Lower leg skin (tissue), 4 donors: ENCODE results near the gene NOB1. TPM values are rescaled to one million over a fixed set of nuclear protein-coding genes. Genes with fewer than 3 reads are reported as not detected.

ENCODE experiments used
- DNase-seq, 2 donors: peaks; one replicate each; pipeline ENCODE4 v3.0.0-alpha.2; 2019; ENCODE audit warnings: low spot score in 2 of 2
- H3K4me3 ChIP-seq: fragments of 200-600 bp; sonication (generic); 2 replicates; pipeline ENCODE4 v1.5.1; 2017; ENCODE audit warnings: mild to moderate bottlenecking, low read depth; ENCODE audit not compliant: poor library complexity, severe bottlenecking
- POLR2A ChIP-seq, 2 donors: fragments of 450-650 bp; IDR thresholded peaks; one replicate each; pipeline ENCODE4 v1.6.1; 2016 to 2017; ENCODE audit warnings: antibody characterized with exemption in 2 of 2, mild to moderate bottlenecking in 1 of 2, moderate library complexity in 1 of 2
- WGBS, 2 donors: methylation state at CpG; one replicate each; pipeline ENCODE4 v1.1.5; 2018; 5-methylcytosine and 5-hydroxymethylcytosine counted together
- intact Hi-C: fragments of 100-400 bp; cut with DNase I; formaldehyde crosslinking; loops from one replicate; pipeline ENCODE4 v1.15.0; 2023; ENCODE audit warnings: low total_unique reads
- total RNA-seq, 4 donors: library from RNA; depleted of rRNA; stranded (reverse); fragments of >200 nt; gene quantifications; one replicate each; pipeline ENCODE4 v1.1.0, GENCODE V29; 2016
- TF ChIP-seq, protein P1 (sequence below), 3 donors: fragments of 450-650 bp; IDR thresholded peaks; one replicate each; pipeline ENCODE4 v1.5.1; 2016; ENCODE audit warnings: antibody characterized with exemption in 3 of 3, mild to moderate bottlenecking in 3 of 3, moderate library complexity in 2 of 3

NOB1 gene
- total RNA-seq, 4 donors from 2014 or later: 33.8 to 78.0 (median 51.0) TPM

DNA sequence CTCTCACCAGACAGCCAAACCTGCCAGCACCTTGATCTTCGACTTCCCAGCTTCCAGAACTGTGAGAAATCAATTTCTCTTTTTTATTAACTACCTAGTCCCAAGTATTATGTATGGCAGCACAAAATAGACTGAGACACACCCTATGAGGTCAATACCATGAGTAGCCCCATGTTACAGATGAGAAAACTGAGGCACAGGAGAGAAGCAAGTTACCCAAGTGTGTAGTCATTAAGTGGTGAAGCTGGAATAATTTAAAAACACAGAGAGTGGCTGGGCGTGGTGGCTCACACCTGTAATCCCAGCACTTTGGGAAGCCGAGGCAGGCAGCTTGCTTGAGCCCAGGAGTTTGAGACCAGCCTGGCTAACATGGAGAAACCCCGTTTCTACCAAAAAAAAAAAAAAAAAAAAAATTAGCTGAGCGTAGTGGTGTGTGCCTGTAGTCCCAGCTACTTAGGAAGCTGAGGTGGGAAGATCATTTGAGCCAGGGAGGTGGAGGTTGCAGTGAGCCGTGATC lies 33.2 kb downstream of the NOB1 start:
- H3K4me3 ChIP-seq: no peak overlapping the region
- no peak for TF ChIP-seq POLR2A (IDR thresholded peaks at IDR 0.05)
- TF ChIP-seq, protein P1, sequence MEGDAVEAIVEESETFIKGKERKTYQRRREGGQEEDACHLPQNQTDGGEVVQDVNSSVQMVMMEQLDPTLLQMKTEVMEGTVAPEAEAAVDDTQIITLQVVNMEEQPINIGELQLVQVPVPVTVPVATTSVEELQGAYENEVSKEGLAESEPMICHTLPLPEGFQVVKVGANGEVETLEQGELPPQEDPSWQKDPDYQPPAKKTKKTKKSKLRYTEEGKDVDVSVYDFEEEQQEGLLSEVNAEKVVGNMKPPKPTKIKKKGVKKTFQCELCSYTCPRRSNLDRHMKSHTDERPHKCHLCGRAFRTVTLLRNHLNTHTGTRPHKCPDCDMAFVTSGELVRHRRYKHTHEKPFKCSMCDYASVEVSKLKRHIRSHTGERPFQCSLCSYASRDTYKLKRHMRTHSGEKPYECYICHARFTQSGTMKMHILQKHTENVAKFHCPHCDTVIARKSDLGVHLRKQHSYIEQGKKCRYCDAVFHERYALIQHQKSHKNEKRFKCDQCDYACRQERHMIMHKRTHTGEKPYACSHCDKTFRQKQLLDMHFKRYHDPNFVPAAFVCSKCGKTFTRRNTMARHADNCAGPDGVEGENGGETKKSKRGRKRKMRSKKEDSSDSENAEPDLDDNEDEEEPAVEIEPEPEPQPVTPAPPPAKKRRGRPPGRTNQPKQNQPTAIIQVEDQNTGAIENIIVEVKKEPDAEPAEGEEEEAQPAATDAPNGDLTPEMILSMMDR (IDR thresholded peaks at IDR 0.05): no peak
- intact Hi-C loops: no loop called here
- peak in 1 of 2 donors; percentile 71 for DNase-seq
- 92 to 93% methylated on average over 6 of the region's 6 CpGs for WGBS, 2 donors

DNA sequence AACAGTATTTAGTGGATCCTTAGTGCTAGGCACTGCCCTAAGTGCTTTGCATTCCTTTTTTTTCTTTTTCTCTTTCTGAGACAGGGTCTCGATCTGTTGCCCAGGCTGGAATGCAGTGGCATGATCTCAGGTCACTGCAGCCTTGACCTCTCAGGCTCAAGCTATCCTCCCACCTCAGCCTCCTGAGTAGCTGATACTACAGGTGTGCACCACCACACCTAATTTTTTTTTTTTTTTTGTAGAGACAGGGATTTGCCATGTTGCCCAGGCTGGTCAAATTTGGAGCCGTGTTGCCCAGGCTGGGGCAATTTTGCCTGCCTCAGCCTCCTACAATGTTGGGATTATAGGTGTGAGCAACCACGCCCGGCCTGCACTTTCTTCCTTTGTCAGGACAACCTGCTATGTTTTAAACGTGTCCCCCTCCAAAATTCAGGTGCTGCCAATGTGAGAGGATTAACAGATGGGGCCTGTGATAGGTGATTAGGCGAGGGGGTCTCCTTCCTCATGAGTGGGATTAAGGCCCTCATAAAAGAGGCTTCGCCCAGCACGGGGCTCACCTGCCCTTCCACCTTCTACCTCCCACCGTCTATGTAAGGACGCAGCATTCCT lies 33.8 kb downstream of the NOB1 start:
- 91% methylated on average over 10 of the region's 10 CpGs for WGBS, 2 donors
- intact Hi-C loops: no loop called here
- peak in 1 of 2 donors; percentile 57 for DNase-seq
- H3K4me3 ChIP-seq: no peak overlapping the region
- TF ChIP-seq, protein P1 (IDR thresholded peaks at IDR 0.05): no peak
- TF ChIP-seq POLR2A (IDR thresholded peaks at IDR 0.05): no peak

DNA sequence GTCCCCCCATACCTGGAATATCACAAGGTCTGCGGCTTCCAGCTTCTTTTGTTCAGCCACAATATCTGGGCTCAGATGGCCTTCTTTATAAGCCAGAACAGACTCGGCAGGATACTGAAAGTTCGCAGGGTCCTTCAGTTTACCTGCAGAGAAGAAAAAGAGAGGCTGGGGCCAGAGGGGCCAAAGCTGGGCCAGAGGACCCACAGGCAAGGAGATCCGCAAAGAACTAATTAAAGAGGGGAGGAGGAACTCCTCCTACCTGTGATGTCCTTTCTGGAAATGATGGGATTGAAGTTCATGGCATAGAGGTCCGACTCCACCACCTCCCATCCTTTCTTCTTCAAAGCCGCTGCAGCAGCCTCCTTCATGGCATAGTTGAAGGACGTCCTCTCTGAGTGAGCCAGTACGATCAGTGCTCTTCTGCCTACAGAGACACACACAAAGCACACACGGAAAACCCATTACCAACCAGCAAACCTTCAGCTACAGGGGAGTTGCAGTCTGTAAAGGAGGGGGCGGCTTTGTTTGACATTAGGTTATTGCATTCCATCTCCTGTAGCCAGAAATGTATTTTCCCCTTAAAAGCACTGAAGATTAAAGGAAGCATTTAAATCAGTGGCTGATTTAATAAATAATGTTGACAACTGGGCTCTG lies 36.5 kb downstream of the NOB1 start:
- DNase-seq: peak in 1 of 2 donors; percentile 43
- TF ChIP-seq POLR2A (IDR thresholded peaks at IDR 0.05): no peak
- TF ChIP-seq, protein P1 (IDR thresholded peaks at IDR 0.05): no peak
- WGBS, 2 donors: 89% methylated on average over 10 of the region's 10 CpGs
- intact Hi-C loops: no loop called here
- no peak overlapping the region for H3K4me3 ChIP-seq

DNA sequence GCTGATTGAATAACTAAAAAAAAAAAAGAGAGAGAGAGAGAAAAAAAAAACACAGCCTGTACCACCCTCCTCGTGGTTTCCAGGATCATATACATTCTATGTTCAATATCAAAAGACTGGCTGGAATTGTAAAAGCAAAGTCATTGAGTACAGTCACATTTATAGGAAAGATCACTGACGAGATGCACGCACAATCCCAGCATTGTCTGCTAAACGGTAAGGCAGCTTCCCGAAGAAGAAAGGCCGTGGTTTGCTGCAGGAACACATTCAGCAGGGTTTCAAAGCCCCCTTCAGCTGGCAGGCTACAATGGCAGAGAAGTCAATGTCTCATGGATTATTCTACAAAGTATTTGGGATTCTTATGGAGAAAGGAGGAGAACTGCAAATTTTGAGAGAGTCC lies 37.7 kb downstream of the NOB1 start:
- 80 to 83% methylated on average over 6 of the region's 6 CpGs for WGBS, 2 donors
- intact Hi-C loops: no loop called here
- DNase-seq: peak in 1 of 2 donors; percentile 28
- H3K4me3 ChIP-seq: no peak overlapping the region
- TF ChIP-seq POLR2A (IDR thresholded peaks at IDR 0.05): no peak
- TF ChIP-seq, protein P1 (IDR thresholded peaks at IDR 0.05): no peak

DNA sequence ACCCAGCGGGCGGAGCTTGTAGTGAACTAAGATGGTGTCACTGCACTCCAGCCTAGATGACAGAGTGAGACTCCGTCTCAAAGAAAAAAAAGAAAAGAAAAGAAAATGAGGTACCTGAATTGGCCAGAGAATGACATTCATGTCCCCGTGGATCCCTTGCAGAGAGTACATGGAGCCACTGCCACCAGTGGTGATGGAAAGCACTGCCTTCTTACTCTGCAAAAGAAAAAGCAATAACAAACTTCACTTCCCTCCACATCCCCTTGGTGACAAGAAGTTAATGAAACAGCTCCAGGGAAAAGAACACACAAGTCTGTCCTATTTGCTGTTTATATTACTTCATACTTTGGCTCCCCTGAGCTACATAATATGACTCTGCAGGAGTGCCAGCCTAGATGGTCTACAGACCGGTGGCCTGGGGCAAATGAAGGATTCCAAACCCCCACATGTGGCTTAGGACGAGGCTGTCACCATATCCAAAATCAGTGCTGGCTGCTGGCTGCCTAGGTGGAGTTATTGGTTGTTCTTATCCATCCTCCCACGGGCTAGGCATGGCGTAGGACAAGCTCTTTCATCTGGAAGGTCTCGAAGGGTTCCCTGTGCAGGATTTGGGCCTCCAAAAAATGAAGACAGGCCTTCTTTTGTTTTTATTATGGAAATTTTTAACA lies 41.7 kb downstream of the NOB1 start:
- TF ChIP-seq, protein P1 (IDR thresholded peaks at IDR 0.05): no peak
- no peak for TF ChIP-seq POLR2A (IDR thresholded peaks at IDR 0.05)
- H3K4me3 ChIP-seq: no peak overlapping the region
- WGBS, 2 donors: 78 to 86% methylated on average over 9 of the region's 9 CpGs
- peak in 1 of 2 donors; percentile 64 for DNase-seq
- intact Hi-C loops: no loop called here
